Measurements from ENCODE around the gene EFCC1. TPM values are rescaled to one million over a fixed set of nuclear protein-coding genes. Genes with fewer than 3 reads are reported as not detected.

EFCC1 gene
- total RNA-seq (2014; rRNA removed; shearing (Covaris generic)), result not detected in 2 replicates

GRCh38 chr3:129001101-129001805 is at the start of gene EFCC1:
TSS of gene EFCC1 (plus strand) at chr3:129001304. CDS start at chr3:129001629, 325 bp downstream.
- peak; percentile 19 for DNase-seq (ENCODE audit: low read depth)

GRCh38 chr3:128956440-128956839 is 44.7 kb upstream of the EFCC1 start:
- no peak for DNase-seq (ENCODE audit: low read depth)

- DNase-seq (ENCODE audit: low read depth), result no peak
Observed at GRCh38 chr3:128965280-128965679, 35.8 kb upstream of the EFCC1 start.

GRCh38 chr3:128965818-128966217 is 35.3 kb upstream of the EFCC1 start:
- no peak for DNase-seq (ENCODE audit: low read depth)

GRCh38 chr3:128967748-128968355 is 33.3 kb upstream of the EFCC1 start:
- no peak for DNase-seq (ENCODE audit: low read depth)

GRCh38 chr3:128969993-128970739 is 30.9 kb upstream of the EFCC1 start:
- DNase-seq (ENCODE audit: low read depth), result peak; percentile 39

- peak; percentile 33 for DNase-seq (ENCODE audit: low read depth)
Observed at GRCh38 chr3:128970740-128971047, 30.4 kb upstream of the EFCC1 start.

GRCh38 chr3:128971421-128972100 is 29.5 kb upstream of the EFCC1 start:
- no peak for DNase-seq (ENCODE audit: low read depth)

- DNase-seq (ENCODE audit: low read depth), result no peak
Observed at GRCh38 chr3:128973988-128974564, 27.0 kb upstream of the EFCC1 start.

- no peak for DNase-seq (ENCODE audit: low read depth)
Observed at GRCh38 chr3:128975276-128975675, 25.8 kb upstream of the EFCC1 start.

GRCh38 chr3:128983293-128984069 is 17.6 kb upstream of the EFCC1 start:
- DNase-seq (ENCODE audit: low read depth), result no peak

GRCh38 chr3:128984596-128984995 is 16.5 kb upstream of the EFCC1 start:
- DNase-seq (ENCODE audit: low read depth), result no peak

GRCh38 chr3:128987302-128988100 is 13.6 kb upstream of the EFCC1 start:
- DNase-seq (ENCODE audit: low read depth), result no peak

GRCh38 chr3:128988286-128988685 is 12.8 kb upstream of the EFCC1 start:
- no peak for DNase-seq (ENCODE audit: low read depth)

GRCh38 chr3:128991355-128991895 is 9.7 kb upstream of the EFCC1 start:
- no peak for DNase-seq (ENCODE audit: low read depth)

- DNase-seq (ENCODE audit: low read depth), result no peak
Observed at GRCh38 chr3:128992926-128993460, 8.1 kb upstream of the EFCC1 start.

- DNase-seq (ENCODE audit: low read depth), result peak; percentile 72
Observed at GRCh38 chr3:128993461-128994172, 7.5 kb upstream of the EFCC1 start, which contains the start of gene CFAP92. TSS of gene CFAP92 (minus strand) at chr3:128994076. CDS start at chr3:128993304, 772 bp downstream.

- DNase-seq (ENCODE audit: low read depth), result no peak
Observed at GRCh38 chr3:128994173-128994512, 7.0 kb upstream of the EFCC1 start.
